Thymus (tissue), 11 donors: ENCODE results near the gene CUL1. TPM values are rescaled to one million over a fixed set of nuclear protein-coding genes. Genes with fewer than 3 reads are reported as not detected.
"Not testable (repeated sequence)": the region's sequence is repeated elsewhere in the genome, so short reads cannot be mapped to it uniquely, and the experiment has no call there.

Experiments
- DNase-seq, 9 donors: peaks; one replicate each; pipeline ENCODE4 v3.0.0-alpha.2; 2013; ENCODE audit warnings: low spot score in 9 of 9, low read depth in 6 of 9, missing footprints in 1 of 9
- H3K27ac ChIP-seq, 2 donors: one replicate each; pipeline ENCODE4 v1.5.1; 2013; ENCODE audit warnings: control low read depth in 1 of 2, low read depth in 1 of 2, low read length in 1 of 2, mild to moderate bottlenecking in 1 of 2, moderate library complexity in 1 of 2
- H3K27me3 ChIP-seq, 2 donors: one replicate each; pipeline ENCODE4 v1.5.1; 2013; ENCODE audit warnings: low read length in 1 of 2; ENCODE audit not compliant: control insufficient read depth in 2 of 2, insufficient read depth in 1 of 2
- H3K36me3 ChIP-seq, 2 donors: one replicate each; pipeline ENCODE4 v1.5.1; 2013; ENCODE audit warnings: low read length in 1 of 2, mild to moderate bottlenecking in 1 of 2, moderate library complexity in 1 of 2; ENCODE audit not compliant: control insufficient read depth in 2 of 2, insufficient read depth in 2 of 2
- H3K4me1 ChIP-seq, 2 donors: one replicate each; pipeline ENCODE4 v1.5.1; 2013; ENCODE audit warnings: low read length in 2 of 2; ENCODE audit not compliant: control insufficient read depth in 2 of 2, insufficient read depth in 2 of 2
- H3K4me3 ChIP-seq, 2 donors: one replicate each; pipeline ENCODE4 v1.5.1; 2013; ENCODE audit warnings: low read length in 2 of 2, control low read depth in 1 of 2, mild to moderate bottlenecking in 1 of 2
- H3K9me3 ChIP-seq, 2 donors: one replicate each; pipeline ENCODE4 v1.5.1; 2013; ENCODE audit warnings: low read length in 1 of 2, mild to moderate bottlenecking in 1 of 2; ENCODE audit not compliant: control insufficient read depth in 2 of 2, insufficient read depth in 1 of 2
- WGBS: extraction: QIAGEN DNeasy Blood & Tissue Kit; methylation state at CpG from one replicate; pipeline ENCODE4 v1.1.7; 2013; 5-methylcytosine and 5-hydroxymethylcytosine counted together
- polyA plus RNA-seq: library from polyadenylated mRNA; stranded (reverse); fragments of 200-250 nt; gene quantifications from one replicate; pipeline ENCODE4 v1.2.3, GENCODE V29; 2013
- total RNA-seq: library from RNA; stranded (reverse); fragments of 120-200 nt; gene quantifications from one replicate; pipeline ENCODE4 v1.2.4, GENCODE V29; 2013
- donor health status: healthy.

The CUL1 gene
- total and polyA plus RNA-seq, 2 donors = 35.5 to 38.7 TPM

DNA sequence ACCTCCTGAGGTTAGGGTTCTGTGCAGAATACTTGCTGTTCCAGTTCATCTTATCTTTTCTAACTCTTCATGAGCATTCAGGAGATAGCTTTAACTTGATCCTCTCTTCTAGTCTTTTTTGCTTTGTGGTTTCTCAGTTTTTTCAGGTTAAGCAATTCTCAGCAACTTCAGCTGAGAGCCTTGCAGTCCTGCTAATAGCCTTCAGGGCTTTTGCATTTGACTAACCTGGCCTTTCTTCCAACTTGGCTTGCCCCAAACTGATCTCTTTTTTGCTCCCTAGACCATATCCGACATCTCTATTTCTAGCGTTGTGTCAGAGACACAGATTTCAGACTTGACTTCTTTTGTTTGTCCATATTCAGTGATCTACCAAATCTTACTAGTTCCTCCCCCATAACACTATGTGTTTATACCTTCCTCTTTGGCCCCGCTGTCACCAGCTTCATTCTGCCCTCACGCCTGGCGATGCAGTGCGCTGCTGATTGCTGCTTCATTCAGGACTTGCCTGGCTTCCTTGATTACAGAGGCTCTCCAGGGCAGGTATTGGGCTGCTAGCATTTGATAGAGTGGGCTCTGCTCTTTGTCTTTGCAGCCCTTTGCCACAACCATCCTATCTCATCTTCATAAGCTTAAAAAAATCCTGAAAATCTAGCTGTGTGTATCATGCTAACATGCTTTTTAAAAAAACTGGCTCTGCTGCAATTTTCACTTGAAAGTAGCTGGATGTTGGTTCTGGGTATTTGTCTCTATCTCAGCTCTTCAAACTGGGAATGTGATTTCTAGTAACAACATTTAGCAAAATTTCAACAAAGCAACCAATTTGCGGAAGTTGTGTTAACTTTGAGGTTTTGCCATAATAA is 9.6 kb downstream of the CUL1 start:
- Histone ChIP-seq H3K27ac (no peak overlapping the region), H3K36me3 (no peaks in the 10 kb centered on the region), H3K4me3 (no peak overlapping the region), H3K4me1 (peaks cover 0 to 15% of the 10 kb centered on the region in 2 donors), H3K27me3 (no peaks in the 10 kb centered on the region), H3K9me3 (no peaks in the 10 kb centered on the region)
- DNase-seq = peak in 1 of 9 donors; percentile 26
- 66% methylated on average over 7 of the region's 7 CpGs for WGBS

- Histone ChIP-seq H3K27ac (no peak overlapping the region), H3K9me3 (no peaks in the 10 kb centered on the region), H3K27me3 (no peaks in the 10 kb centered on the region), H3K4me1 (peaks cover 0 to 15% of the 10 kb centered on the region in 2 donors), H3K36me3 (no peaks in the 10 kb centered on the region), H3K4me3 (no peak overlapping the region)
- no peak for DNase-seq
- 93% methylated on average over 6 of the region's 6 CpGs for WGBS
Measured at GRCh38 chr7:148709014-148709413, 10.3 kb downstream of the CUL1 start.

DNA sequence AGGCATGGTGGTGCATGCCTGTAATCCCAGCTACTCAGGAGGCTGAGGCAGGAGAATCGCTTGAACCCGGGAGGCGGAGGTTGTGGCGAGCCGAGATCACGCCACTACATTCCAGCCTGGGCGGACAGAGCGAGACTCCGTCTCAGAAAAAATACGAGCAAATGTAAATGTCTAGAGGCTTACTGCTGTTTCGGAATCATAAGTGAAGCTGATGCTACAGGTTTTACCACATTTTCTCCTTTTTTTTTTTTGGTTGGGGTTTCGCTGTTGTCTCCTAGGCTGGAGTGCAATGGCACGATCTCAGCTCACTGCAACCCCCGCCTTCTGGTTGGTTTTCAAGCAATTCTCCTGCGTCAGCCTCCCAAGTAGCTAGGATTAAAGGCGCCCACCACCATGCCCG is 11.7 kb downstream of the CUL1 start:
- not testable (repeated sequence) for DNase-seq, H3K9me3 ChIP-seq, H3K4me3 ChIP-seq, H3K27me3 ChIP-seq, H3K36me3 ChIP-seq, H3K27ac ChIP-seq
- 97% methylated on average over 17 of the region's 17 CpGs for WGBS
- peaks cover 3 to 27% of the 10 kb centered on the region in 2 donors for H3K4me1 ChIP-seq

DNA sequence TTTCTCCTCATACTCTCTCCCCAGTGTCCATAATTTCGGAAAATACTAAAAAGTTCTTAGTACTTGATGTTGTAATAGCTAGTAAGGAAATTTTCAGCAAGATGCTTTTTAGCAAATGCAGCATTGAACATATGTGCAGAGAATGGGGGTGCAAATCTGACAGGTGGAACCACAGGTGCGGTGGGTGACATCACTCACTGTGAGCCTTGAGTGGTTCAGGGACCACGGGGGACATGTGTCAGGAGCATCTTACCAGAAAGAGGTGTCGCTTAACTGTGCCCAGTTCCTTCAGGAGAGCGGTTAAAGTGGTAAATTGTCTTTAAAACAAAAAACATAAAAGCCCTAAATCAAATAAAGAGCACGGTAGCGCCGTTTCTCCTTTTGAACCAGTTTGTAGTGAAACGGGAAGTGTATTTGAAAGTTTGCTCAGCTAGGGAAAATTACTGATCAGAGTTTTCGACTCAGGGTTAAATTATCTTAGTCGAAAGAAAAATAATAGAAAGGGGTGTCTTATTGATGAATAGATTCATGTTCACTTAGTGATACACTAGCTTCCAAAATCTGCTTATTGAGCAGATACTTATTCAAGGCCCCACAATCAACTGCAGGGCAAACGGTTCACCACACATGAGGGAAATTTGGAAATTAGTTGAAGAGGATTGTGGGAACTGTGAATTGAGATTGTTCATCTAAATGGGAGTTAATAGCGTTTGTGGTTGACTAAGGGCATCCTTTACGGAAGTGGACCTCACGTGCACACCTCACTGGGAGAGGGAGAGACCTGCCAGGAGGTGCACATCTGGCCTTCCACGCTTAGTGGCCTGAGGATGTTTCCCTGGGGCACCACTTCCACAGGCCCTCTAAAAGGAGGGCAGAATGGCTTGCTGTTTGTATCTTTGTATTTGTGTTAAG is 12.7 kb downstream of the CUL1 start:
- no peaks in the 10 kb centered on the region for H3K9me3 ChIP-seq
- no peak overlapping the region for H3K4me3 ChIP-seq
- H3K27me3 ChIP-seq = no peaks in the 10 kb centered on the region
- no peak overlapping the region for H3K27ac ChIP-seq
- DNase-seq = peak in 1 of 9 donors; percentile 47
- H3K36me3 ChIP-seq = peaks cover 0 to 5% of the 10 kb centered on the region in 2 donors
- 54% methylated on average over 16 of the region's 16 CpGs for WGBS
- H3K4me1 ChIP-seq = peaks cover 3 to 27% of the 10 kb centered on the region in 2 donors

DNA sequence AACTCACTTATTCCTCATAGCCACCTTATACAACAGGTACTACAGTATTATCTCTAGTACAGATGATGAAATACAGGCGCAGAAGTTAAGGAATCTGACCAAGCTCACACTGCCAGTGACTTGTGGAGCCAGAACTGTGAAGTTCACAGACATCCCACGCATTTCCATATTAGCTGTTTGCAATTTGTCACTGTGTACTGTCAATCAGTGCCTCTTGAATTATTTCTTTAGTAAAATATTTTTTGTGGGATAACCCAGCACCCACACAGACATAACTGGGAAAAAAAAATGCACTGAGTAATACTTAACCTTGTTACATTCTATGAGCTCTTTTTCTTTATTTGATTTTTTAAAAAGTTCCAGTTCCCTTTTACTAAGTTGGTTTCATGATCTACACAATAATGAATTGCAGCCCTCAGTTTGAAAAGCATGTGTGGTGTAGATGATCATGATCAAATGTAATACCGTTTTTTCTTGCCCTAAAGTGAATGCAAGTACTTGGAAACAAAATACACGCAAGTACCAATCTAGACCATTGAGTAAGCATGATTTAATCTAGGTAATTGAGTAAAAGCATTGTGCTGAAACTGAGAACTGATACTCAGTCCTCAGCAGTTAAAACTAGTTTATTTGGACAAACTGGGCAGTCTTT is 14.1 kb downstream of the CUL1 start:
- Histone ChIP-seq H3K4me3 (no peak overlapping the region), H3K27me3 (no peaks in the 10 kb centered on the region), H3K4me1 (peaks cover 8 to 25% of the 10 kb centered on the region in 2 donors), H3K9me3 (no peaks in the 10 kb centered on the region), H3K27ac (no peak overlapping the region), H3K36me3 (peaks cover 0 to 5% of the 10 kb centered on the region in 2 donors)
- no peak for DNase-seq
- 91% methylated on average over 4 of the region's 4 CpGs for WGBS

DNA sequence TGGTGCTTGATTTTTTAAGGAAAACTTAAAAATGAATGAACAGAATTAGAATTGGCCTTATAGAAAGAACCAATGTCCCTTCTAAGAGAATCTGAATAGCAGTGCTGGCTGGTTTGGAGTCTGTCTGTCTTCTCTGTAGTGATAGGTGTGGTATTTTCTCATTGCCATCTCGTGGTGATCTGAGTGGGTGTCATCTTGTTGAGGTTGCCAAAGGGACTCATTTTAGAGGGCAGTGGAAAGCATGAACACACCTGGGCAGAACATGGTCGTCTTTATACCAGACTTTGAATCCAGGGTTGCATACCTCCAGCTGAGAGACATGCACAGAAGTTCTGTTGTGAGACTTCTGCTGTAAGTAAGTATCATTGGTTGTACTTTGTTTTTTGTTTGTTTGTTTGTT is 15.8 kb downstream of the CUL1 start:
- no peak for DNase-seq
- 43% methylated on average over 2 of the region's 2 CpGs for whole genome bisulfite sequencing
- Histone ChIP-seq H3K4me3 (no peak overlapping the region), H3K9me3 (no peaks in the 10 kb centered on the region), H3K27me3 (no peaks in the 10 kb centered on the region), H3K27ac (no peak overlapping the region), H3K4me1 (peaks cover 8 to 18% of the 10 kb centered on the region in 2 donors), H3K36me3 (peaks cover 0 to 5% of the 10 kb centered on the region in 2 donors)

- Histone ChIP-seq H3K9me3 (no peaks in the 10 kb centered on the region), H3K4me3 (no peak overlapping the region), H3K4me1 (peaks cover 8 to 18% of the 10 kb centered on the region in 2 donors), H3K27me3 (no peaks in the 10 kb centered on the region), H3K36me3 (peaks cover 0 to 5% of the 10 kb centered on the region in 2 donors), H3K27ac (no peak overlapping the region)
- DNase-seq = no peak
- WGBS = 87% methylated on average over 6 of the region's 6 CpGs
Measured at GRCh38 chr7:148715027-148715426, 16.3 kb downstream of the CUL1 start.

- DNase-seq = no peak
- 98% methylated on average over 12 of the region's 12 CpGs for WGBS
- no peaks in the 10 kb centered on the region for H3K9me3 ChIP-seq
- no peaks in the 10 kb centered on the region for H3K27me3 ChIP-seq
- H3K36me3 ChIP-seq = peaks cover 0 to 5% of the 10 kb centered on the region in 2 donors
- H3K27ac ChIP-seq = no peak overlapping the region
- peaks cover 19 to 20% of the 10 kb centered on the region in 2 donors for H3K4me1 ChIP-seq
- H3K4me3 ChIP-seq = no peak overlapping the region
Measured at GRCh38 chr7:148717266-148717793, 18.6 kb downstream of the CUL1 start.
